IMR-90 (cell line): Measurements from ENCODE around the gene ARMH4. TPM values are rescaled to one million over a fixed set of nuclear protein-coding genes. Genes with fewer than 3 reads are reported as not detected.

Source experiments
- ATAC-seq: fragments of 200-7000 bp; cut with Tn5 transposase; 2 replicates; pipeline ENCODE4 v1.9.1; 2020; ENCODE audit warnings: low read depth, mild to moderate bottlenecking, moderate library complexity
- BruUV-seq: library from RNA; stranded (reverse); fragments of 400-500 nt; replicated peaks from 2 replicates; lab custom pipeline; 2021; lab: Mats Ljungman, UMichigan
- CTCF ChIA-PET: fragments of 300-600 bp; formaldehyde crosslinking; extraction: SDS; loops from one replicate; lab custom pipeline; 2021; ENCODE audit warnings: antibody characterized with exemption; lab: Yijun Ruan, JAX
- POLR2A ChIA-PET: fragments of 300-600 bp; sonication (Branson Sonifier 250); formaldehyde crosslinking; loops from one replicate; lab custom pipeline; 2022; ENCODE audit warnings: antibody characterized with exemption; ENCODE audit not compliant: unreplicated experiment; lab: Charles Lee
- DNase-seq: peaks from one replicate; pipeline ENCODE4 v3.0.0; 2013
- H2AFZ ChIP-seq: replicated peaks from 2 replicates; pipeline ENCODE3; 2013; ENCODE audit warnings: low read length, mild to moderate bottlenecking; ENCODE audit not compliant: poor library complexity
- H2AK5ac ChIP-seq: 2 replicates; pipeline ENCODE4 v1.6.1; 2013; ENCODE audit warnings: low read depth, low read length, inconsistent platforms
- H2AK9ac ChIP-seq: replicated peaks from 2 replicates; pipeline ENCODE3; 2013; ENCODE audit warnings: mild to moderate bottlenecking, low read depth, low read length, moderate library complexity; ENCODE audit not compliant: poor library complexity
- H2BK120ac ChIP-seq: 2 replicates; pipeline ENCODE4 v1.6.1; 2013; ENCODE audit warnings: low read depth, low read length, inconsistent platforms
- H2BK15ac ChIP-seq: 3 replicates; pipeline ENCODE4 v1.6.1; 2013; ENCODE audit warnings: low read depth, low read length, inconsistent platforms
- H2BK20ac ChIP-seq: 2 replicates; pipeline ENCODE4 v1.6.1; 2013; ENCODE audit warnings: low read depth, mild to moderate bottlenecking, inconsistent platforms, low read length, moderate library complexity
- H2BK5ac ChIP-seq: 2 replicates; pipeline ENCODE4 v1.6.1; 2013; ENCODE audit warnings: mild to moderate bottlenecking, low read depth, low read length, inconsistent platforms; ENCODE audit not compliant: poor library complexity, severe bottlenecking
- H3K14ac ChIP-seq: replicated peaks from 2 replicates; pipeline ENCODE4 v1.6.1; 2013; ENCODE audit warnings: low read depth, low read length, inconsistent platforms
- H3K18ac ChIP-seq: 2 replicates; pipeline ENCODE4 v1.6.1; 2013; ENCODE audit warnings: low read depth, low read length, control low read depth
- H3K23ac ChIP-seq: 2 replicates; pipeline ENCODE4 v1.6.1; 2013; ENCODE audit warnings: low read depth, low read length, inconsistent platforms
- H3K27ac ChIP-seq: 2 replicates; pipeline ENCODE4 v1.5.1; 2013; ENCODE audit warnings: mild to moderate bottlenecking, control low read depth, low read length; ENCODE audit not compliant: insufficient read depth
- H3K27me3 ChIP-seq: 2 replicates; pipeline ENCODE4 v1.6.1; 2013; ENCODE audit warnings: low read length; ENCODE audit not compliant: control insufficient read depth, insufficient read depth
- H3K36me3 ChIP-seq: 2 replicates; pipeline ENCODE4 v1.6.1; 2013; ENCODE audit warnings: low read length, mixed read lengths; ENCODE audit not compliant: control insufficient read depth, insufficient read depth
- H3K4ac ChIP-seq: 2 replicates; pipeline ENCODE4 v1.6.1; 2013; ENCODE audit warnings: low read depth, low read length, inconsistent platforms
- H3K4me1 ChIP-seq: 2 replicates; pipeline ENCODE4 v1.6.1; 2013; ENCODE audit warnings: low read length, mixed read lengths; ENCODE audit not compliant: control insufficient read depth, insufficient read depth
- H3K4me2 ChIP-seq: 2 replicates; pipeline ENCODE4 v1.6.1; 2013; ENCODE audit warnings: low read depth, mild to moderate bottlenecking, control low read depth, low read length, moderate library complexity
- H3K4me3 ChIP-seq: 2 replicates; pipeline ENCODE4 v1.5.1; 2013; ENCODE audit warnings: low read depth, mild to moderate bottlenecking, control low read depth, low read length, moderate library complexity; ENCODE audit not compliant: insufficient read depth
- H3K56ac ChIP-seq: 2 replicates; pipeline ENCODE4 v1.6.1; 2013; ENCODE audit warnings: low read length, inconsistent platforms; ENCODE audit not compliant: insufficient read depth; ENCODE audit errors: extremely low read depth
- H3K79me1 ChIP-seq, 2 experiments: 2 replicates each; pipeline ENCODE4 v1.6.1; 2013; ENCODE audit warnings: low read length in 2 of 2, inconsistent platforms in 1 of 2, low read depth in 1 of 2
- H3K9ac ChIP-seq: 2 replicates; pipeline ENCODE4 v1.6.1; 2013; ENCODE audit warnings: low read depth, low read length, control low read depth
- H3K9me1 ChIP-seq: 2 replicates; pipeline ENCODE4 v1.6.1; 2013; ENCODE audit warnings: low read length, inconsistent platforms; ENCODE audit not compliant: insufficient read depth
- H3K9me3 ChIP-seq: 2 replicates; pipeline ENCODE4 v1.6.1; 2013; ENCODE audit warnings: low read length; ENCODE audit not compliant: control insufficient read depth, insufficient read depth
- H4K20me1 ChIP-seq: 2 replicates; pipeline ENCODE4 v1.6.1; 2013; ENCODE audit warnings: low read length, inconsistent platforms; ENCODE audit not compliant: insufficient read depth
- H4K5ac ChIP-seq: 2 replicates; pipeline ENCODE4 v1.6.1; 2013; ENCODE audit warnings: mild to moderate bottlenecking, low read depth, low read length, control low read depth
- H4K8ac ChIP-seq, 2 experiments: 2 replicates each; pipeline ENCODE4 v1.6.1; 2013; ENCODE audit warnings: low read depth in 2 of 2, low read length in 2 of 2, control low read depth in 1 of 2, inconsistent platforms in 1 of 2
- H4K91ac ChIP-seq: 2 replicates; pipeline ENCODE4 v1.6.1; 2013; ENCODE audit warnings: low read depth, low read length, inconsistent platforms; ENCODE audit not compliant: insufficient read depth
- MAZ ChIP-seq: IDR thresholded peaks from 2 replicates; pipeline ENCODE4 v1.6.1; 2012; ENCODE audit warnings: low read depth, mild to moderate bottlenecking, low read length, improper control_type of control experiment, moderate library complexity, borderline replicate concordance
- NFE2L2 ChIP-seq: fragments of 150-350 bp; IDR thresholded peaks from 2 replicates; pipeline ENCODE4 v1.6.1; 2016; ENCODE audit warnings: low read depth, mild to moderate bottlenecking, low read length
- SMC3 ChIP-seq: fragments of 150-350 bp; IDR thresholded peaks from 2 replicates; pipeline ENCODE4 v1.6.1; 2016; ENCODE audit warnings: low read depth, mild to moderate bottlenecking, antibody characterized with exemption, low read length, moderate library complexity
- WGBS, 2 experiments: methylation state at CpG; one replicate each; pipeline versions ENCODE4 v1.1.5 to v1.1.7; 2013; ENCODE audit warnings: missing lambda C conversion rate in 2 of 2; ENCODE audit not compliant: insufficient read length in 1 of 2; ENCODE audit errors: extremely low coverage in 2 of 2; 5-methylcytosine and 5-hydroxymethylcytosine counted together
- dilution Hi-C: fragments of 300-500 bp; cut with HindIII; formaldehyde crosslinking; loops from one replicate; pipeline ENCODE4 v1.14.3; 2018; ENCODE audit warnings: low sequenced_read_pairs; ENCODE audit not compliant: unreplicated experiment
- in situ Hi-C: fragments of 300-500 bp; cut with MboI; formaldehyde crosslinking; loops from 3 replicates; pipeline ENCODE4 v1.14.3; 2019; ENCODE audit warnings: low sequenced_read_pairs, inconsistent platforms, mixed read lengths
- intact Hi-C: fragments of 100-400 bp; cut with micrococcal nuclease; formaldehyde crosslinking; loops from 2 replicates; pipeline ENCODE4 v1.10.0; 2022
- polyA plus RNA-seq, 3 experiments: library from polyadenylated mRNA; depleted of rRNA; stranded (reverse); fragments of >200 nt; gene quantifications; 2 replicates each; pipeline ENCODE4 v1.2.3, GENCODE V29; 2012; ENCODE audit warnings: low replicate concordance in 1 of 3
- total RNA-seq: library from RNA; depleted of rRNA; stranded (reverse); fragments of >200 nt; gene quantifications from 2 replicates; pipeline ENCODE4 v1.2.3, GENCODE V29; 2012

Gene ARMH4
- total and polyA plus RNA-seq, 2 of the 4 experiments (the other 2 are of a cell fraction), result 4.6 to 5.6 TPM

- no peak overlapping the region for H3K4me2 ChIP-seq
- H3K4me3 ChIP-seq, result no peak overlapping the region
- no peak overlapping the region for H2BK120ac ChIP-seq
- ChIA-PET CTCF (interaction anchor here (0.7 kb wide), 1 partner anchor 14 kb away, joined by 4 read pairs; no protein-coding TSS in a partner anchor), POLR2A (no interaction called here)
- ATAC-seq (no peak), DNase-seq (no peak)
- no peak overlapping the region for H2BK20ac ChIP-seq
- no peak overlapping the region for H2AFZ ChIP-seq
- H2AK9ac ChIP-seq, result no peak overlapping the region
- H2BK15ac ChIP-seq, result no peak overlapping the region
- H4K5ac ChIP-seq, result no peak overlapping the region
- H4K8ac ChIP-seq, result no peak overlapping the region
- H4K20me1 ChIP-seq, result no peaks in the 10 kb centered on the region
- no peaks in the 10 kb centered on the region for H3K36me3 ChIP-seq
- H3K23ac ChIP-seq, result no peak overlapping the region
- no peak overlapping the region for H2BK5ac ChIP-seq
- H3K27ac ChIP-seq, result no peak overlapping the region
- H3K9me3 ChIP-seq, result no peaks in the 10 kb centered on the region
- no peak overlapping the region for H3K56ac ChIP-seq
- no peak overlapping the region for H2AK5ac ChIP-seq
- TF ChIP-seq SMC3 (no peak), MAZ (no peak), NFE2L2 (no peak)
- H3K9ac ChIP-seq, result no peak overlapping the region
- intact Hi-C loops, result loop anchor here (10.0 kb wide), 1 partner anchor 329 kb away; no protein-coding TSS in a partner anchor
- no peaks in the 10 kb centered on the region for H3K9me1 ChIP-seq
- H3K27me3 ChIP-seq, result peaks cover under 1% of the 10 kb centered on the region
- no peak overlapping the region for H3K18ac ChIP-seq
- in situ Hi-C loops, result no loop called here
- no peaks in the 10 kb centered on the region for H3K4me1 ChIP-seq
- H3K4ac ChIP-seq, result no peak overlapping the region
- dilution Hi-C loops, result no loop called here
- no peak overlapping the region for H4K91ac ChIP-seq
- WGBS, 2 experiments, result no CpG with 5 or more reads among the region's 3 CpGs
- H3K14ac ChIP-seq, result no peak overlapping the region
- no peaks in the 10 kb centered on the region for H3K79me1 ChIP-seq
- BruUV-seq, result no TSS peak
Observed at GRCh38 chr14:58054100-58054499, 97.9 kb downstream of the ARMH4 start.
